Esophagus muscularis mucosa (tissue), 4 donors: Measurements from ENCODE around the gene SNX1. TPM values are rescaled to one million over a fixed set of nuclear protein-coding genes. Genes with fewer than 3 reads are reported as not detected.

Source experiments
- DNase-seq: peaks from one replicate; pipeline ENCODE4 v3.0.0-alpha.2; 2017; ENCODE audit errors: extremely low spot score
- H3K27ac ChIP-seq, 4 donors: fragments of 200-600 bp; sonication (generic); replicated peaks in 1 of 4; 1 replicate in 3 of 4; 2 replicates in 1 of 4; pipeline ENCODE4 v1.5.1; 2016 to 2019; ENCODE audit warnings: mild to moderate bottlenecking in 1 of 4
- H3K27me3 ChIP-seq, 4 donors: fragments of 200-600 bp; sonication (generic); one replicate each; pipeline versions ENCODE4 v1.5.1 to v1.6.0; 2016 to 2019
- H3K36me3 ChIP-seq, 4 donors: fragments of 200-600 bp; sonication (generic); one replicate each; pipeline ENCODE4 v1.5.1; 2016 to 2019
- H3K4me1 ChIP-seq, 4 donors: fragments of 200-600 bp; sonication (generic); one replicate each; pipeline ENCODE4 v1.5.1; 2016 to 2019
- H3K4me3 ChIP-seq, 4 donors: fragments of 200-600 bp; sonication (generic); 1 replicate in 2 of 4; 2 replicates in 2 of 4; pipeline ENCODE4 v1.5.1; 2016 to 2019; ENCODE audit warnings: mild to moderate bottlenecking in 4 of 4, moderate library complexity in 1 of 4
- H3K9me3 ChIP-seq, 4 donors: fragments of 200-600 bp; sonication (generic); 1 replicate in 3 of 4; 2 replicates in 1 of 4; pipeline ENCODE4 v1.5.1; 2016 to 2019
- EP300 ChIP-seq: sonication (generic); formaldehyde crosslinking; IDR thresholded peaks from one replicate; pipeline ENCODE4 v1.6.1; 2017; ENCODE audit warnings: antibody characterized with exemption
- POLR2A ChIP-seq: fragments of 450-650 bp; IDR thresholded peaks from one replicate; pipeline ENCODE4 v1.6.1; 2017; ENCODE audit warnings: antibody characterized with exemption, moderate library complexity, mild to moderate bottlenecking, low read depth
- POLR2AphosphoS5 ChIP-seq, 2 donors: sonication (generic); formaldehyde crosslinking; IDR thresholded peaks; one replicate each; pipeline ENCODE4 v1.6.1; 2017; ENCODE audit warnings: antibody characterized with exemption in 2 of 2
- WGBS: methylation state at CpG from one replicate; pipeline ENCODE4 v1.1.5; 2018; 5-methylcytosine and 5-hydroxymethylcytosine counted together
- intact Hi-C: fragments of 100-400 bp; cut with DNase I; formaldehyde crosslinking; loops from one replicate; pipeline ENCODE4 v1.15.1; 2023
- total RNA-seq, 4 donors: library from RNA; depleted of rRNA; stranded (reverse); fragments of >200 nt; gene quantifications; one replicate each; pipeline versions ENCODE4 v1.1.0 to v1.2.1, GENCODE V29; 2016
- TF ChIP-seq, protein P1 (sequence below), 3 experiments: fragments of 200-600 bp in 2 of 3; fragments of 450-650 bp in 1 of 3; sonication (generic) in 2 of 3; IDR thresholded peaks; one replicate each; pipeline ENCODE4 v1.5.1; 2017 to 2019; ENCODE audit warnings: antibody characterized with exemption in 3 of 3, mild to moderate bottlenecking in 2 of 3, moderate library complexity in 1 of 3

The SNX1 gene
- total RNA-seq, 4 donors from 2014 or later: 79.4 to 93.0 (median 87.5) TPM

GRCh38 chr15:64133623-64134344 is 38.0 kb downstream of the SNX1 start:
- Histone ChIP-seq H3K27me3 (no peaks in the 10 kb centered on the region), H3K4me1 (peaks cover 0 to 9% (median 3%) of the 10 kb centered on the region in 4 donors), H3K9me3 (no peaks in the 10 kb centered on the region), H3K36me3 (peaks cover 86 to 100% (median 99%) of the 10 kb centered on the region in 4 donors), H3K27ac (no peak overlapping the region), H3K4me3 (no peak overlapping the region)
- DNase-seq: no peak
- no peak for TF ChIP-seq POLR2A
- no peak for TF ChIP-seq POLR2AphosphoS5 (IDR thresholded peaks at IDR 0.05)
- TF ChIP-seq, protein P1, sequence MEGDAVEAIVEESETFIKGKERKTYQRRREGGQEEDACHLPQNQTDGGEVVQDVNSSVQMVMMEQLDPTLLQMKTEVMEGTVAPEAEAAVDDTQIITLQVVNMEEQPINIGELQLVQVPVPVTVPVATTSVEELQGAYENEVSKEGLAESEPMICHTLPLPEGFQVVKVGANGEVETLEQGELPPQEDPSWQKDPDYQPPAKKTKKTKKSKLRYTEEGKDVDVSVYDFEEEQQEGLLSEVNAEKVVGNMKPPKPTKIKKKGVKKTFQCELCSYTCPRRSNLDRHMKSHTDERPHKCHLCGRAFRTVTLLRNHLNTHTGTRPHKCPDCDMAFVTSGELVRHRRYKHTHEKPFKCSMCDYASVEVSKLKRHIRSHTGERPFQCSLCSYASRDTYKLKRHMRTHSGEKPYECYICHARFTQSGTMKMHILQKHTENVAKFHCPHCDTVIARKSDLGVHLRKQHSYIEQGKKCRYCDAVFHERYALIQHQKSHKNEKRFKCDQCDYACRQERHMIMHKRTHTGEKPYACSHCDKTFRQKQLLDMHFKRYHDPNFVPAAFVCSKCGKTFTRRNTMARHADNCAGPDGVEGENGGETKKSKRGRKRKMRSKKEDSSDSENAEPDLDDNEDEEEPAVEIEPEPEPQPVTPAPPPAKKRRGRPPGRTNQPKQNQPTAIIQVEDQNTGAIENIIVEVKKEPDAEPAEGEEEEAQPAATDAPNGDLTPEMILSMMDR (IDR thresholded peaks at IDR 0.05): no peak
- no peak for TF ChIP-seq EP300
- 92% methylated on average over 10 of the region's 10 CpGs for WGBS
- intact Hi-C loops: no loop called here

DNA sequence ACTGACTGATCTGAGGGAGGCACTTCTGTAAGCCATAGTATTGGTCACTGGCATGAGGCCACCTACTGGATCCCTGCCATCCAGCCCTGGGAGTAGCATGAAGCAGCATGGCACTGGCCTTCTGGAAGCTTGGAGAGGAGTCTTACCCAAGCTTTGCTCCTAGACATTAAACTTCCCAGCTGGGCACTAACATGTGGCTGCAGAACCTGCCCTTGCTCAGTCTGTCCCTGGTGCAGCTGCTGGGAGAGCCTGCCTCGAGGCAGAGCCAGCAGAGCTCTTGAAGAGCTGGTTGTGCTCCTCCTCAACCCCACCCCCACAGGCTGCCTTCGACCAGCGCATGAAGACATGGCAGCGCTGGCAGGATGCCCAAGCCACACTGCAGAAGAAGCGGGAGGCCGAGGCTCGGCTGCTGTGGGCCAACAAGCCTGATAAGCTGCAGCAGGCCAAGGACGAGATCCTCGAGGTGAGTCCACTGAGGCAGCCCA is 38.6 kb downstream of the SNX1 start:
- DNase-seq: no peak
- H3K36me3 ChIP-seq: peaks cover 81 to 96% (median 95%) of the 10 kb centered on the region in 4 donors
- no peak overlapping the region for H3K27ac ChIP-seq
- H3K9me3 ChIP-seq: no peaks in the 10 kb centered on the region
- no peaks in the 10 kb centered on the region for H3K27me3 ChIP-seq
- peaks cover 0 to 9% (median 3%) of the 10 kb centered on the region in 4 donors for H3K4me1 ChIP-seq
- TF ChIP-seq POLR2AphosphoS5 (IDR thresholded peaks at IDR 0.05) (no peak), POLR2A (no peak), EP300 (no peak)
- TF ChIP-seq, protein P1 (IDR thresholded peaks at IDR 0.05): no peak
- intact Hi-C loops: no loop called here
- WGBS: no CpG with 5 or more reads among the region's 9 CpGs
- no peak overlapping the region for H3K4me3 ChIP-seq

DNA sequence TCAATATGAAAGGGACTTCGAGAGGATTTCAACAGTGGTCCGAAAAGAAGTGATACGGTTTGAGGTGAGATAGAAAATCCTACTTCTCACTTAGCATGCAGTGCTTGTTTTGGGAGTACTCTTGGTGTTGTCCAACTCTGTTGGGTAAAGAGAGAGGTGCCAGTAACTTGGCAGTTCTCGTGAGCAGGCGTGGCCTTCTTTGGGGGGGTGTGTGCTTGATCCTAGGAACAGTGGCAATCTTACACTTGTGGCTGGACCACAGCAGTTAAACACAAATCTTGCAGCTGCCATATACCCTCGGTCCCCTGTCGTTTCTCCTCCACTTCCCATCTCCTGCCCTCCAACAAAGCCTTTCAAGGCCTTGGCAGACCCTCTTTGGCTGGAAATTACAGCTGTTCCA is 40.6 kb downstream of the SNX1 start:
- intact Hi-C loops: no loop called here
- H3K36me3 ChIP-seq: peaks cover 69 to 87% (median 82%) of the 10 kb centered on the region in 4 donors
- no peak overlapping the region for H3K4me3 ChIP-seq
- H3K27me3 ChIP-seq: no peaks in the 10 kb centered on the region
- TF ChIP-seq EP300: no peak
- no peak for TF ChIP-seq POLR2A
- TF ChIP-seq POLR2AphosphoS5 (IDR thresholded peaks at IDR 0.05): no peak
- TF ChIP-seq, protein P1 (IDR thresholded peaks at IDR 0.05): no peak
- H3K4me1 ChIP-seq: peaks cover 0 to 9% (median 3%) of the 10 kb centered on the region in 4 donors
- H3K9me3 ChIP-seq: no peaks in the 10 kb centered on the region
- DNase-seq: no peak
- H3K27ac ChIP-seq: no peak overlapping the region
- 83% methylated on average over 6 of the region's 7 CpGs for WGBS

DNA sequence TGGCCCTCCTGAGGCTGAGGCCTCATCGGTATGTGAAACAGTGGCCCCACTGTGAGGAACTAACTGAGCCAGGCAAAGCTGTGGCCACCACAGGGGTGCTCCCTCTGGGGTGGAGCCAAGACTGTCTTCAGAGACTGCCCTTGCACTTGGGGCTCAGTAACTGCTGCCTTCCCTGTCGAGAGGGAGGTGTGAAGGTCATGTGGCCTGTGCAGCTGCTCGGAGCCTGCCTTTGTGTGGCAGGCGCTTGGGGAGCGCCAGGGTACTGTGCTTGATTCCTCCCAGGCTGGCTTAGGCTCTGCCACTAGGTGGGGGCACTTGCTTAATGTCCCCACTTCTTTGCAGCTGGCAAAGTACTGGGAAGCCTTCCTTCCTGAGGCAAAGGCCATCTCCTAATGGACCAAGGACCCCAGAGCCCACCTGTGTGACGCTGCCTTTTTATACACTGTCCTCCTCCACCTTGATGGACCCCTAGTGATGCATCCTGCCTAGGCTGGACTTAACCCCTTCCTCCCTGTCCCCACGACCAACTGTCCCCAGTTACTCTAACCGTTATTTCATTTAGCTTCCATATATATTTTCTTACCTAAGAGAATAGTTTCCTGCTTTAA is 41.5 kb downstream of the SNX1 start:
- no peaks in the 10 kb centered on the region for H3K27me3 ChIP-seq
- no peak overlapping the region for H3K27ac ChIP-seq
- WGBS: 66% methylated on average over 6 of the region's 8 CpGs
- peaks cover 0 to 9% (median 3%) of the 10 kb centered on the region in 4 donors for H3K4me1 ChIP-seq
- H3K9me3 ChIP-seq: no peaks in the 10 kb centered on the region
- no peak for DNase-seq
- H3K4me3 ChIP-seq: no peak overlapping the region
- no peak for TF ChIP-seq POLR2A
- TF ChIP-seq, protein P1 (IDR thresholded peaks at IDR 0.05): no peak
- no peak for TF ChIP-seq EP300
- no peak for TF ChIP-seq POLR2AphosphoS5 (IDR thresholded peaks at IDR 0.05)
- H3K36me3 ChIP-seq: peaks cover 59 to 87% (median 80%) of the 10 kb centered on the region in 4 donors
- intact Hi-C loops: no loop called here
